RWPE2 (cell line): ENCODE results near the gene BBS9.

Source experiments
- ATAC-seq: fragments of 200-7000 bp; cut with Tn5 transposase; 3 replicates; pipeline ENCODE4 v1.9.1; 2021; ENCODE audit warnings: low read depth
- DNase-seq: peaks from one replicate; pipeline ENCODE4 v3.0.0-alpha.2; 2020; ENCODE audit warnings: low spot score
- H3K27ac ChIP-seq: fragments of 450-650 bp; 2 replicates; pipeline ENCODE4 v1.5.1; 2017; ENCODE audit warnings: mild to moderate bottlenecking; ENCODE audit not compliant: poor library complexity, severe bottlenecking
- H3K27me3 ChIP-seq: fragments of 250-450 bp; sonication (Bioruptor Pico); 2 replicates; pipeline ENCODE4 v1.5.1; 2021; ENCODE audit warnings: mild to moderate bottlenecking, moderate library complexity; ENCODE audit not compliant: insufficient read depth, poor library complexity, severe bottlenecking
- H3K36me3 ChIP-seq: fragments of 250-450 bp; sonication (Bioruptor Pico); 2 replicates; pipeline ENCODE4 v1.5.1; 2020; ENCODE audit warnings: low read depth, mild to moderate bottlenecking, moderate library complexity
- H3K4me1 ChIP-seq: fragments of 250-450 bp; sonication (Bioruptor Pico); 2 replicates; pipeline ENCODE4 v1.5.1; 2021; ENCODE audit warnings: mild to moderate bottlenecking, moderate library complexity; ENCODE audit not compliant: insufficient read depth, poor library complexity, severe bottlenecking
- H3K4me3 ChIP-seq: fragments of 250-450 bp; sonication (Bioruptor Pico); 2 replicates; pipeline ENCODE4 v1.5.1; 2021; ENCODE audit warnings: mild to moderate bottlenecking, moderate library complexity; ENCODE audit not compliant: severe bottlenecking
- H3K9me3 ChIP-seq: fragments of 250-450 bp; sonication (Bioruptor Pico); 2 replicates; pipeline ENCODE4 v1.5.1; 2021; ENCODE audit warnings: mild to moderate bottlenecking, moderate library complexity; ENCODE audit not compliant: severe bottlenecking
- TF ChIP-seq, protein P1 (sequence below): fragments of 450-650 bp; IDR thresholded peaks from one replicate; pipeline ENCODE4 v1.5.1; 2017; ENCODE audit warnings: mild to moderate bottlenecking, moderate library complexity; ENCODE audit not compliant: poor library complexity, severe bottlenecking

The BBS9 gene

DNA sequence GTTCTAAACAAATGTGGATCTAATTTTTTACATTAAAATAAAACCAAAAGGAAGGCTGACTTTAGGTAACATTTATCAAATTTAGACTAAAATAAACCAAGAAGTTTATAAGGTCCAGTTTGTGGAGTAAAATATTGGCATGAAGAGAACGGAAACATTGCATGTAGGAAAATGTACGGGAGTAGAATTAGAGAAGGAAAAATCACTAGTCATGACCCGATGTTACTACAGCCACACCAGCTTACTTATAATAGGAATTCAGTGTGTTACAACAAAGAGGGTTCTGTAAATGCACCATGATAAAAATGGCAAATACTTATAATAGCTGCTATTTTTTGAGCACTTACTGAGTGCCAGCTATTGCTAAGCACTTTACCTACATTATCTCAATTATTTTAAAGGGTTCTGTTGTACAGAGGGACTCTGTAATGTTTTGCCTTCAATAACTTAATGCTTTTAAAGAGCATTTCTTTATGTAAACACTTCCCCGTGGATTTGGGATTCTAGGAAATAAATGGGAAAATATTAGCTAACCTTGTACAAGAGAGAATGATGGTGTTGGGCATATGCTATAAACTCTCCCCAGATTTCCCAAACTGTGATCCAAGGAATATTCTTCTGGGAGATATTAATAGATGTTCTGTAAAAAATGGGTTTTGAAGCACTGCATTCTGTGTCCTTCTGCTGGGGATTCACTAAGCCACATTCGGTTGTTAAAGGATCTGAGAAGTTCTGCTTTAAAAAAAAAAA is 296.7 kb downstream of the BBS9 start:
- Histone ChIP-seq H3K36me3 (no peaks in the 10 kb centered on the region), H3K4me3 (no peak overlapping the region), H3K27me3 (no peaks in the 10 kb centered on the region), H3K27ac (no peak overlapping the region), H3K4me1 (no peaks in the 10 kb centered on the region), H3K9me3 (no peaks in the 10 kb centered on the region)
- ATAC-seq: no peak
- TF ChIP-seq, protein P1, sequence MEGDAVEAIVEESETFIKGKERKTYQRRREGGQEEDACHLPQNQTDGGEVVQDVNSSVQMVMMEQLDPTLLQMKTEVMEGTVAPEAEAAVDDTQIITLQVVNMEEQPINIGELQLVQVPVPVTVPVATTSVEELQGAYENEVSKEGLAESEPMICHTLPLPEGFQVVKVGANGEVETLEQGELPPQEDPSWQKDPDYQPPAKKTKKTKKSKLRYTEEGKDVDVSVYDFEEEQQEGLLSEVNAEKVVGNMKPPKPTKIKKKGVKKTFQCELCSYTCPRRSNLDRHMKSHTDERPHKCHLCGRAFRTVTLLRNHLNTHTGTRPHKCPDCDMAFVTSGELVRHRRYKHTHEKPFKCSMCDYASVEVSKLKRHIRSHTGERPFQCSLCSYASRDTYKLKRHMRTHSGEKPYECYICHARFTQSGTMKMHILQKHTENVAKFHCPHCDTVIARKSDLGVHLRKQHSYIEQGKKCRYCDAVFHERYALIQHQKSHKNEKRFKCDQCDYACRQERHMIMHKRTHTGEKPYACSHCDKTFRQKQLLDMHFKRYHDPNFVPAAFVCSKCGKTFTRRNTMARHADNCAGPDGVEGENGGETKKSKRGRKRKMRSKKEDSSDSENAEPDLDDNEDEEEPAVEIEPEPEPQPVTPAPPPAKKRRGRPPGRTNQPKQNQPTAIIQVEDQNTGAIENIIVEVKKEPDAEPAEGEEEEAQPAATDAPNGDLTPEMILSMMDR: no peak
- no peak for DNase-seq

DNA sequence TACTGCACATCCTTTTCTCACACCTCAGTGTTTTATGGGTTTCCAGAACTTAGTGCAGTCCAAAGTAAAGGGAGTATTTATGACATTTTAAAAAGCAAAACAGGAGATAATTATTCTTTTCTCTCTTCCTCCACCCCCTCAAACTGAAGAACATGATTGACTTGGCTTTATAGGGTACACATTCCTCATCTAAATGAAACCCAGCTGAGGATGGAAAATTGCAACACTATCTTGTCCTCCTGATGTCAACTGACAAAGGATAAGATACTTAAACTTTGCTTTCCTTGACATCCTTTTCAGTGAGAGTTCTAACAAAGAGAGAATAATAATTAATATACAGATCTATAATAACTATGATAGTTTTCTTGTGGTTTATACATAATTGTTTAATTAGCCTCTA is 299.1 kb downstream of the BBS9 start:
- Histone ChIP-seq H3K27me3 (no peaks in the 10 kb centered on the region), H3K9me3 (no peaks in the 10 kb centered on the region), H3K36me3 (no peaks in the 10 kb centered on the region), H3K27ac (no peak overlapping the region), H3K4me3 (no peak overlapping the region), H3K4me1 (peaks cover 5% of the 10 kb centered on the region)
- DNase-seq (no peak), ATAC-seq (no peak)
- TF ChIP-seq, protein P1: no peak

DNA sequence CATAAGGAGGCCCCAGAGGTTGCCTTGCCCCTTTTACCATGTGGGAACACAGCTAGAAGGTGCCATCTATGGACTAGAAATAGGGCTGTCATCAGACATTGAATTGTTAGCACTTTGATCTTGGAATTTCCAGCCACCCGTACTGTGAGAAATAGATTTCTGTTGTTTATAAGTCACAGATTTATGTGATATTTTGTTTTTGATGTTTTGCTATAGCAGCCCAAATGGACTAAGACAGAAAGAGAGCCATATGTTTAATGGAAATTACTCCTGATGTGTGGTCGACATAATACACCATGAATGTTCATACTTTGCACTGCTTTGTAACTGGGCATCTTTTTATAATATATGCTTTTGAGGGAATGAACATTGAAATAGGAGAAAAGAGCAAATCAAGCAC is 302.2 kb downstream of the BBS9 start:
- no peak for ATAC-seq
- no peak overlapping the region for H3K4me3 ChIP-seq
- no peaks in the 10 kb centered on the region for H3K36me3 ChIP-seq
- peaks cover 5% of the 10 kb centered on the region for H3K4me1 ChIP-seq
- TF ChIP-seq, protein P1: no peak
- no peak overlapping the region for H3K27ac ChIP-seq
- H3K27me3 ChIP-seq: no peaks in the 10 kb centered on the region
- H3K9me3 ChIP-seq: no peaks in the 10 kb centered on the region
- DNase-seq: no peak

DNA sequence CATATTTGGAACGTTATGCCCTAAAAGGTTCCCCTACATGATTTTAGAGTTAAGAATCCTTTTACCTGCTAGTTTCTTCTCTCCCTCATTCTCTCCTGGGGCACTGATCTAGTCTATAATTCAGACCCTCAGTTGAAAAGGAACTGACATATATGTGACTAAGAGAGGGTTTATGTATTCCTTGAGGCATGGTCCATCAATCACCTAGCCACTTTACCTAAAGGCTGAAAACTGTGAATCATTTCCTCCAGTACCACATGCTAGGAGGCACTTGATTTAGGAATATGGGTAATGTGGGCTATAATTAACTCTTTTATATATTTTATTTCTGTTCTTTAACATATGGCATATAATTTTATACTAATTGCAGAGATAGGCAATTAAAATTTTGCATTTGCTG is 303.5 kb downstream of the BBS9 start:
- ATAC-seq: peak; percentile 61; the same call in 2 of the 3 replicates
- Histone ChIP-seq H3K36me3 (no peaks in the 10 kb centered on the region), H3K9me3 (no peaks in the 10 kb centered on the region), H3K27me3 (no peaks in the 10 kb centered on the region), H3K4me3 (no peak overlapping the region), H3K27ac (no peak overlapping the region), H3K4me1 (peaks cover 5% of the 10 kb centered on the region)
- DNase-seq: no peak
- TF ChIP-seq, protein P1: no peak

DNA sequence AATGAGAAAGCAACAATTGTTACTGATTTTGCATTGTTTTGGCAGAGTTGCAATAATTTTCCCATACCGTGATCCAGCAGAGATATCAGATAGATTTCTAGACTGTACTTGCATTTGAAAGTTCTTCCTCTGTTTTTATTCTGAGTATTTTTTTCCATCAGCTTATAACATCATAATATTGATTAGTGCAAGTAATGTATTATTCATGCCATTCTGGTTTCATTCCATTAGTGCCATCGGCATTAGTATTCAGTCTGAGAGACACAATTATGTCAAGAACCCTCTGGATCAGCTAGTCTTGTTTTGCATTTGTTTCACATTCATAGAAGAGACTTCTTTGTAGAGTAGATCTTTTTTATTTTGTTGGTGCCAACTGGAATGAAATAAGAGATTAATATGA is 304.0 kb downstream of the BBS9 start:
- Histone ChIP-seq H3K4me1 (peaks cover 5% of the 10 kb centered on the region), H3K9me3 (no peaks in the 10 kb centered on the region), H3K4me3 (no peak overlapping the region), H3K27ac (no peak overlapping the region), H3K27me3 (no peaks in the 10 kb centered on the region), H3K36me3 (no peaks in the 10 kb centered on the region)
- ATAC-seq (no peak), DNase-seq (no peak)
- TF ChIP-seq, protein P1: no peak
